Keratinocyte (primary cell): ENCODE data around the gene SYNPO2L. TPM values are rescaled to one million over a fixed set of nuclear protein-coding genes. Genes with fewer than 3 reads are reported as not detected.

ENCODE experiments used
- DNase-seq: peaks from one replicate; pipeline ENCODE4 v3.0.0-alpha.2; 2011; ENCODE audit warnings: low read depth, missing footprints, low spot score
- FAIRE-seq: peaks from 2 replicates; lab custom pipeline; 2011; peaks lifted over from hg19 to GRCh38; lab: Jason Lieb, UNC
- H2AFZ ChIP-seq: 2 replicates; pipeline ENCODE4 v1.6.0; 2012; ENCODE audit warnings: low read length, control low read depth, inconsistent platforms; ENCODE audit not compliant: control insufficient read depth
- H3K27ac ChIP-seq: 2 replicates; pipeline ENCODE4 v1.5.1; 2011; ENCODE audit warnings: low read length; ENCODE audit not compliant: control insufficient read depth, insufficient read depth
- H3K27me3 ChIP-seq: 3 replicates; pipeline ENCODE4 v1.6.0; 2011; ENCODE audit warnings: low read length; ENCODE audit not compliant: control insufficient read depth, insufficient read depth; ENCODE audit errors: extremely low read depth
- H3K36me3 ChIP-seq, 2 experiments: 2 replicates in 1 of 2; 3 replicates in 1 of 2; pipeline ENCODE4 v1.5.1; 2011; ENCODE audit warnings: low read length in 2 of 2, mild to moderate bottlenecking in 1 of 2; ENCODE audit not compliant: control insufficient read depth in 2 of 2, insufficient read depth in 2 of 2; ENCODE audit errors: extremely low read depth in 1 of 2
- H3K4me1 ChIP-seq: 3 replicates; pipeline ENCODE4 v1.5.1; 2011; ENCODE audit warnings: low read length; ENCODE audit not compliant: control insufficient read depth, insufficient read depth; ENCODE audit errors: extremely low read depth
- H3K4me2 ChIP-seq: 3 replicates; pipeline ENCODE4 v1.6.0; 2011; ENCODE audit warnings: low read depth, low read length; ENCODE audit not compliant: control insufficient read depth, insufficient read depth; ENCODE audit errors: extremely low read depth
- H3K4me3 ChIP-seq, 3 experiments: fragments of 200-600 bp in 1 of 3; sonication (generic) in 1 of 3; 2 replicates in 2 of 3; 3 replicates in 1 of 3; pipeline ENCODE4 v1.5.1; 2011 to 2016; ENCODE audit warnings: low read length in 3 of 3, mild to moderate bottlenecking in 3 of 3, control low read depth in 2 of 3, inconsistent platforms in 1 of 3, low read depth in 1 of 3, mixed read lengths in 1 of 3, mixed run types in 1 of 3, moderate library complexity in 1 of 3; ENCODE audit not compliant: control insufficient read depth in 2 of 3, insufficient read depth in 2 of 3; ENCODE audit errors: extremely low read depth in 1 of 3
- H3K79me2 ChIP-seq: 2 replicates; pipeline ENCODE4 v1.6.0; 2012; ENCODE audit warnings: low read length; ENCODE audit not compliant: control insufficient read depth, insufficient read depth
- H3K9ac ChIP-seq: 3 replicates; pipeline ENCODE4 v1.6.0; 2011; ENCODE audit warnings: low read length; ENCODE audit not compliant: control insufficient read depth, insufficient read depth; ENCODE audit errors: extremely low read depth
- H3K9me1 ChIP-seq: 3 replicates; pipeline ENCODE4 v1.6.0; 2011; ENCODE audit warnings: low read length; ENCODE audit not compliant: control insufficient read depth, insufficient read depth; ENCODE audit errors: extremely low read depth
- H3K9me3 ChIP-seq: 2 replicates; pipeline ENCODE4 v1.5.1; 2012; ENCODE audit warnings: low read depth, low read length; ENCODE audit not compliant: control insufficient read depth
- H4K20me1 ChIP-seq: 3 replicates; pipeline ENCODE4 v1.6.0; 2011; ENCODE audit warnings: low read length; ENCODE audit not compliant: control insufficient read depth, insufficient read depth; ENCODE audit errors: extremely low read depth
- EZH2 ChIP-seq: IDR thresholded peaks from one replicate; pipeline ENCODE4 v1.6.1; 2012; ENCODE audit warnings: inconsistent platforms, mild to moderate bottlenecking, low read length, moderate library complexity
- dilution Hi-C: fragments of 300-500 bp; cut with MboI; formaldehyde crosslinking; loops from one replicate; pipeline ENCODE4 v1.7.0; 2020; ENCODE audit warnings: low sequenced_read_pairs; ENCODE audit not compliant: extremely low pct_ligation_motif_present
- polyA plus RNA-seq, 5 experiments: library from polyadenylated mRNA; depleted of rRNA in 3 of 5; stranded (reverse) in 3 of 5; stranded (forward) in 1 of 5; unstranded in 1 of 5; fragments of >200 nt; gene quantifications; 1 replicate in 1 of 5; 2 replicates in 3 of 5; 3 replicates in 1 of 5; pipeline versions ENCODE4 v1.2.1 to v1.2.3, GENCODE V29; 2011 to 2012; ENCODE audit warnings: missing spikeins in 2 of 5, low read depth in 1 of 5, low replicate concordance in 1 of 5
- TF ChIP-seq, protein P1 (sequence below), 3 experiments: IDR thresholded peaks in 1 of 3; conservative IDR thresholded peaks in 1 of 3; optimal IDR thresholded peaks in 1 of 3; 2 replicates in 2 of 3; 3 replicates in 1 of 3; pipeline versions ENCODE3 to v1.5.1; 2011; ENCODE audit warnings: low read length in 3 of 3, mild to moderate bottlenecking in 3 of 3, moderate library complexity in 2 of 3, control low read depth in 1 of 3, inconsistent platforms in 1 of 3; ENCODE audit not compliant: insufficient read depth in 2 of 3; ENCODE audit errors: extremely low read depth in 1 of 3

SYNPO2L gene
- polyA plus RNA-seq, 1 donor (not counting 4 experiments of a cell fraction or from before 2014, with no cell fraction given) = not detected

DNA sequence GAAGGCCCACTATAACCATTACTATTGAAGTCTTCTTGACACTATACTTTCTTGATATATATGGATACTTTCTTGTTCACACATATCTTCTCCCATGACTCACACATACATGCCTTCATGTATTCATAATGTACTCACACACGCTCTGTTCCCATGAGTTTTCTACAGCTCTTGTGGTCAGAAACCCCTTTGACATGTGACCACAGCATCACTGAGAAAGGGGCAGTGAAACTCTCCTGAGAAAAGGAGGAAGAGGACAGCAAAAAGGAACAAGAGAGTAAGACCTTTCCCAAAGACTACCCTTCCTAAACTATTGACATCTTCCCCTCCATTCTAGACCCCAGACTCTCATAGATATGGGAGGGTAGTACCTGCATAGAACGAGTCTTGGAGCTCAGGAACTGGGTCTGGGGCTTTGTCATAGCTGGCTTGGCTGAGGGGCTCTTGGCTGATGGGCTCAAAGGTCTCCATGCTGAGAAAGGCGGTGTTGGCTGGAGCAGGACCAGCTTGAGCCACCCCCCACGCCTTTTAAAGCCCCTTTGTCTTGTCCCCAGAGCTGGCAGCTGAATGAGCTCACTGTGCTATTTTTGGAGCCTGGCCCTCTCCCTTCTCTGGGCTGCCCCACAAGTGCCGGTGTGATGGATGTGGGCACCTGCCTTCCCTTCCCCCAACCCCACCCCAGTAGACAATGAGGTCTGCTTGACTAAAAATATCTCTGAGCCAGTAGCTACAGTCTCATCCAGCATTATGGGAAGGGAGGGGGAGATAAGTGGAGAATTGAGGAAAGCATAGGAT is 5.1 kb downstream of the SYNPO2L start:
- peaks cover 8% of the 10 kb centered on the region for H3K4me1 ChIP-seq
- TF ChIP-seq EZH2 = no peak
- TF ChIP-seq, protein P1, sequence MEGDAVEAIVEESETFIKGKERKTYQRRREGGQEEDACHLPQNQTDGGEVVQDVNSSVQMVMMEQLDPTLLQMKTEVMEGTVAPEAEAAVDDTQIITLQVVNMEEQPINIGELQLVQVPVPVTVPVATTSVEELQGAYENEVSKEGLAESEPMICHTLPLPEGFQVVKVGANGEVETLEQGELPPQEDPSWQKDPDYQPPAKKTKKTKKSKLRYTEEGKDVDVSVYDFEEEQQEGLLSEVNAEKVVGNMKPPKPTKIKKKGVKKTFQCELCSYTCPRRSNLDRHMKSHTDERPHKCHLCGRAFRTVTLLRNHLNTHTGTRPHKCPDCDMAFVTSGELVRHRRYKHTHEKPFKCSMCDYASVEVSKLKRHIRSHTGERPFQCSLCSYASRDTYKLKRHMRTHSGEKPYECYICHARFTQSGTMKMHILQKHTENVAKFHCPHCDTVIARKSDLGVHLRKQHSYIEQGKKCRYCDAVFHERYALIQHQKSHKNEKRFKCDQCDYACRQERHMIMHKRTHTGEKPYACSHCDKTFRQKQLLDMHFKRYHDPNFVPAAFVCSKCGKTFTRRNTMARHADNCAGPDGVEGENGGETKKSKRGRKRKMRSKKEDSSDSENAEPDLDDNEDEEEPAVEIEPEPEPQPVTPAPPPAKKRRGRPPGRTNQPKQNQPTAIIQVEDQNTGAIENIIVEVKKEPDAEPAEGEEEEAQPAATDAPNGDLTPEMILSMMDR (optimal IDR thresholded peaks at IDR 0.05 in 1 of 3, IDR thresholded peaks at IDR 0.05 in 1 of 3, conservative IDR thresholded peaks at IDR 0.05 in 1 of 3; ENCODE audit: extremely low read depth in 1 of 3, insufficient read depth in 2 of 3, low read length in 3 of 3) = no peak
- dilution Hi-C loops = no loop called here
- no peak overlapping the region for H3K27ac ChIP-seq
- no peak overlapping the region for H2AFZ ChIP-seq
- DNase-seq (peak; percentile 54), FAIRE-seq (no peak)
- no peaks in the 10 kb centered on the region for H3K79me2 ChIP-seq
- no peaks in the 10 kb centered on the region for H3K9me1 ChIP-seq
- no peak overlapping the region for H3K4me2 ChIP-seq
- H3K36me3 ChIP-seq = no peaks in the 10 kb centered on the region
- no peaks in the 10 kb centered on the region for H3K9me3 ChIP-seq
- no peaks in the 10 kb centered on the region for H3K27me3 ChIP-seq
- no peak overlapping the region for H3K9ac ChIP-seq
- H4K20me1 ChIP-seq = no peaks in the 10 kb centered on the region
- no peak overlapping the region for H3K4me3 ChIP-seq

DNA sequence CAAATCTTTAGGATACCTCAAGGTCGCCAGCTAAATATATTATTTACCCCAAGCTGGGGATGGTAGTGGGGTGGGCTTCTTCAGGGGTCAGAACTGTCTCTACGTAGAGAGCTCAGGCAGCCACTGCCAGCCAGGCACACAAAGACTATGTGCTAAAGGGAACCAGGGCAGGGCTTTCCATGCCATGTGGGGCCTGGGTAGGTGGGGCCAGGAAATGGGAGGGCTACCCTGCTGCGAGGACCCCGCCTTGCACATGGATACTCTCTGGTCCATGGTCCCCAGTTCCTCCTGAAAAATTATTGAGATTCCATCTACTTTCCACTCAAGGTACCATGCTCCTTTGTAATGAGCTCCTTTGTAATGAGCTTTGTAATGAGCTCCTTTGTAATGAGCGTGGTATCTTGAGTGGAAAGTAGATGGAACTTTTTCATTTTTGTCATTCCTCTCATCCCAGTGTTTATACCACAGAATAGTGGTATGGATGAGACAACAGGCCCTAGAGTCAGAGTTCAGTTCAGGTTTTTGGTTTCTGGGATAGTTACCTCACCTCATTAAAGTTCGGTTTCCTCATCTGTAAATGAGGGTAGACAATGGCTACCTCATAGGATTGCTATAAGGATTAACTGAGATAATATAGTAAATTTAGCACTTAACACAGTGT is 5.8 kb downstream of the SYNPO2L start:
- DNase-seq (no peak), FAIRE-seq (no peak)
- H3K4me1 ChIP-seq = peaks cover 8% of the 10 kb centered on the region
- H3K79me2 ChIP-seq = no peaks in the 10 kb centered on the region
- H3K9me3 ChIP-seq = no peaks in the 10 kb centered on the region
- dilution Hi-C loops = no loop called here
- H3K27me3 ChIP-seq = no peaks in the 10 kb centered on the region
- H3K4me3 ChIP-seq = no peak overlapping the region
- no peak overlapping the region for H3K9ac ChIP-seq
- no peak overlapping the region for H3K4me2 ChIP-seq
- no peaks in the 10 kb centered on the region for H3K9me1 ChIP-seq
- no peaks in the 10 kb centered on the region for H4K20me1 ChIP-seq
- H3K27ac ChIP-seq = no peak overlapping the region
- H2AFZ ChIP-seq = no peak overlapping the region
- no peak for TF ChIP-seq EZH2
- TF ChIP-seq, protein P1 (optimal IDR thresholded peaks at IDR 0.05 in 1 of 3, IDR thresholded peaks at IDR 0.05 in 1 of 3, conservative IDR thresholded peaks at IDR 0.05 in 1 of 3; ENCODE audit: extremely low read depth in 1 of 3, insufficient read depth in 2 of 3, low read length in 3 of 3) = no peak
- H3K36me3 ChIP-seq = no peaks in the 10 kb centered on the region
